ENCODE results near the gene ITGB1BP2. TPM values are rescaled to one million over a fixed set of nuclear protein-coding genes. Genes with fewer than 3 reads are reported as not detected.
"Not testable (repeated sequence)": the region's sequence is repeated elsewhere in the genome, so short reads cannot be mapped to it uniquely, and the experiment has no call there.

ITGB1BP2 gene
- total RNA-seq, 1 experiment from 2014 or later, result 3.7 TPM

DNA sequence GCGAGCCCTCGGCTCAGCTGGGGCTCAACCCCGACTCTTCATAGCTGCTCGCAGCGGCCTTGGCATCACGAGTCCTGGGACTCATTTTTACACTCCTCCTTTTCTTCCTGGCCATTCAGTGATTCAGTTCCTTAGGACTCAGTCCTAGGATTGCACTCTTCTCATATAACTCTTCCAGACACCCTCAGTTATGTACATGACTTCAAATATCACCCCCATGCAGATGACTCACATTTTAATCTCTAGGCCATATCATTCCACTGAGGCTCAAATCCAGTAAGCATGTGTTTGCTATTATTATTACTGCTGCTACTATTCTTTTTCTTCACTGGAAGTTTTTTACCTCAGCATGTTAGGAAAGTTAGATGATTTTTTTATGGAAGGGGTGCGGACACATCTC, 14.4 kb downstream of the ITGB1BP2 start:
- DNase-seq, result no peak
- Histone ChIP-seq H3K14ac (ENCODE audit: insufficient read depth, low read length) (no peak overlapping the region), H3K79me1 (ENCODE audit: insufficient read depth, low read depth, low read length, poor library complexity, severe bottlenecking) (no peaks in the 10 kb centered on the region), H2BK120ac (ENCODE audit: low read depth, low read length, poor library complexity, severe bottlenecking) (no peak overlapping the region), H4K20me1 (ENCODE audit: control insufficient read depth, insufficient read depth, insufficient read length) (no peaks in the 10 kb centered on the region), H3K23me2 (ENCODE audit: insufficient read length, low read depth, low read length, poor library complexity, severe bottlenecking) (no peaks in the 10 kb centered on the region), H3K56ac (ENCODE audit: insufficient read length, low read depth, low read length) (no peak overlapping the region), H4K5ac (ENCODE audit: insufficient read length, low read depth, low read length) (no peak overlapping the region), H2AK5ac (ENCODE audit: insufficient read length, low read length) (no peak overlapping the region), H3K9me3 (ENCODE audit: control insufficient read depth, low read depth, low read length) (peaks cover 6% of the 10 kb centered on the region), H3K18ac (ENCODE audit: insufficient read length, low read depth, low read length) (no peak overlapping the region), H3K4me2 (ENCODE audit: insufficient read depth, insufficient read length, low read length) (no peak overlapping the region), H4K8ac (replicated peaks; ENCODE audit: insufficient read length, low read depth, low read length) (no peak overlapping the region), H2BK20ac (ENCODE audit: low read depth, low read length, poor library complexity, severe bottlenecking) (no peak overlapping the region), H3K27me3 (ENCODE audit: insufficient read depth, low read length) (no peaks in the 10 kb centered on the region), H3K9ac (ENCODE audit: extremely low read depth, insufficient read length, low read length) (no peak overlapping the region), H3K4me1 (ENCODE audit: insufficient read depth, low read length) (no peaks in the 10 kb centered on the region), H2BK15ac (ENCODE audit: low read depth, low read length) (no peak overlapping the region), H2AFZ (ENCODE audit: low read length) (no peak overlapping the region), H2BK5ac (ENCODE audit: insufficient read length, low read length) (no peak overlapping the region), H2BK12ac (ENCODE audit: insufficient read length, low read depth, low read length) (no peak overlapping the region), H3K23ac (ENCODE audit: insufficient read length, low read depth, low read length) (no peak overlapping the region), H4K91ac (ENCODE audit: insufficient read length, low read depth, low read length) (no peak overlapping the region), H3T11ph (ENCODE audit: low read length) (no peak overlapping the region), H3K4ac (ENCODE audit: low read depth, low read length) (no peak overlapping the region), H3K79me2 (ENCODE audit: insufficient read depth, low read length) (no peaks in the 10 kb centered on the region), H3K27ac (ENCODE audit: insufficient read length, low read depth, low read length) (no peak overlapping the region)
- Mint-ChIP-seq H3K27me3 (ENCODE audit: low read depth) (no peaks in the 10 kb centered on the region; the same call in 1 of the 2 replicates), H3K4me1 (no peaks in the 10 kb centered on the region), H3K9me3 (peaks cover 37 to 47% of the 10 kb centered on the region in 2 experiments), H3K36me3 (ENCODE audit: insufficient read depth in 1 of 3, low read depth in 3 of 3) (peaks cover 14 to 25% (median 17%) of the 10 kb centered on the region in 3 experiments; a peak in 6 of 7 replicates), H3K27ac (no peak overlapping the region), H3K4me3 (no peak overlapping the region)
- no CpG with 5 or more reads among the region's 7 CpGs for WGBS (ENCODE audit: extremely low coverage, insufficient read length, low lambda C conversion rate)
- TF ChIP-seq, protein P1, sequence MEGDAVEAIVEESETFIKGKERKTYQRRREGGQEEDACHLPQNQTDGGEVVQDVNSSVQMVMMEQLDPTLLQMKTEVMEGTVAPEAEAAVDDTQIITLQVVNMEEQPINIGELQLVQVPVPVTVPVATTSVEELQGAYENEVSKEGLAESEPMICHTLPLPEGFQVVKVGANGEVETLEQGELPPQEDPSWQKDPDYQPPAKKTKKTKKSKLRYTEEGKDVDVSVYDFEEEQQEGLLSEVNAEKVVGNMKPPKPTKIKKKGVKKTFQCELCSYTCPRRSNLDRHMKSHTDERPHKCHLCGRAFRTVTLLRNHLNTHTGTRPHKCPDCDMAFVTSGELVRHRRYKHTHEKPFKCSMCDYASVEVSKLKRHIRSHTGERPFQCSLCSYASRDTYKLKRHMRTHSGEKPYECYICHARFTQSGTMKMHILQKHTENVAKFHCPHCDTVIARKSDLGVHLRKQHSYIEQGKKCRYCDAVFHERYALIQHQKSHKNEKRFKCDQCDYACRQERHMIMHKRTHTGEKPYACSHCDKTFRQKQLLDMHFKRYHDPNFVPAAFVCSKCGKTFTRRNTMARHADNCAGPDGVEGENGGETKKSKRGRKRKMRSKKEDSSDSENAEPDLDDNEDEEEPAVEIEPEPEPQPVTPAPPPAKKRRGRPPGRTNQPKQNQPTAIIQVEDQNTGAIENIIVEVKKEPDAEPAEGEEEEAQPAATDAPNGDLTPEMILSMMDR (conservative IDR thresholded peaks at IDR 0.05), result no peak

DNA sequence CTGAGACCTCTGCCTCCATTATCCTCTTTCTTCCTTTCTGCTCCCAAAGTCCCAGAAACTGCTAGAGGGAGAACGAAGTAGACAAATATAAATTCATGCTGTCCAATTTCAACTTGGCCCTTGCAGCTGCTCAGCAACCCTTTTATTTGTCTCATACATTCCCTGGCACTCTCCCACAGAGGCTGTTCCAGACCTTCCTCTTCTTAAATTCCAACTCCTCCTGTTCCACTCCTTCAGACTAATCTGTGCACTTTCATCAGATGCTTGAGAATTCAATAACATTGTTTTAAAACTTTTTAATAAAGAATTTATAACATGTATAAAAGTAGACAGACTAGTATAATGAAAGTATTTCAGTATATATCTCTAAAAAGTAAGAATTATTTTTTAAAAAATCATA, 15.4 kb downstream of the ITGB1BP2 start:
- H2BK12ac ChIP-seq (ENCODE audit: insufficient read length, low read depth, low read length); H3K27me3 Mint-ChIP-seq (ENCODE audit: low read depth); H2BK120ac ChIP-seq (ENCODE audit: low read depth, low read length, poor library complexity, severe bottlenecking); H3K4me1 ChIP-seq (ENCODE audit: insufficient read depth, low read length); H2BK20ac ChIP-seq (ENCODE audit: low read depth, low read length, poor library complexity, severe bottlenecking); H2AFZ ChIP-seq (ENCODE audit: low read length); H3K4me2 ChIP-seq (ENCODE audit: insufficient read depth, insufficient read length, low read length); H3T11ph ChIP-seq (ENCODE audit: low read length); H4K91ac ChIP-seq (ENCODE audit: insufficient read length, low read depth, low read length); H3K79me1 ChIP-seq (ENCODE audit: insufficient read depth, low read depth, low read length, poor library complexity, severe bottlenecking); H2AK5ac ChIP-seq (ENCODE audit: insufficient read length, low read length); H3K9me3 ChIP-seq (ENCODE audit: control insufficient read depth, low read depth, low read length); H3K4me1 Mint-ChIP-seq; H3K27me3 ChIP-seq (ENCODE audit: insufficient read depth, low read length); H2BK15ac ChIP-seq (ENCODE audit: low read depth, low read length); H3K23ac ChIP-seq (ENCODE audit: insufficient read length, low read depth, low read length); H3K23me2 ChIP-seq (ENCODE audit: insufficient read length, low read depth, low read length, poor library complexity, severe bottlenecking); H3K79me2 ChIP-seq (ENCODE audit: insufficient read depth, low read length); H3K9ac ChIP-seq (ENCODE audit: extremely low read depth, insufficient read length, low read length); H2BK5ac ChIP-seq (ENCODE audit: insufficient read length, low read length); H3K56ac ChIP-seq (ENCODE audit: insufficient read length, low read depth, low read length); H3K18ac ChIP-seq (ENCODE audit: insufficient read length, low read depth, low read length); H4K8ac ChIP-seq (replicated peaks; ENCODE audit: insufficient read length, low read depth, low read length); H4K20me1 ChIP-seq (ENCODE audit: control insufficient read depth, insufficient read depth, insufficient read length); H3K14ac ChIP-seq (ENCODE audit: insufficient read depth, low read length); H3K27ac Mint-ChIP-seq; H3K4me3 Mint-ChIP-seq; DNase-seq; H3K27ac ChIP-seq (ENCODE audit: insufficient read length, low read depth, low read length); H3K4ac ChIP-seq (ENCODE audit: low read depth, low read length); H4K5ac ChIP-seq (ENCODE audit: insufficient read length, low read depth, low read length): not testable (repeated sequence)
- Mint-ChIP-seq H3K9me3 (peaks cover 34 to 44% of the 10 kb centered on the region in 2 experiments), H3K36me3 (ENCODE audit: insufficient read depth in 1 of 3, low read depth in 3 of 3) (peaks cover 11 to 22% (median 12%) of the 10 kb centered on the region in 3 experiments)
- WGBS (ENCODE audit: extremely low coverage, insufficient read length, low lambda C conversion rate), result no CpG with 5 or more reads among the region's 1 CpG

All from H9 (cell line).